ENCODE measurements around the gene CCDC201.

Gene CCDC201

GRCh38 chr7:45873035-45873354 is at the start of gene CCDC201:
TSS of gene CCDC201 (minus strand) at chr7:45873082. CDS start at chr7:45873007, 75 bp downstream.
- DNase-seq (ENCODE audit: low spot score) = no peak

GRCh38 chr7:45921699-45922519 is 49.0 kb upstream of the CCDC201 start:
- DNase-seq (ENCODE audit: low spot score) = no peak

DNA sequence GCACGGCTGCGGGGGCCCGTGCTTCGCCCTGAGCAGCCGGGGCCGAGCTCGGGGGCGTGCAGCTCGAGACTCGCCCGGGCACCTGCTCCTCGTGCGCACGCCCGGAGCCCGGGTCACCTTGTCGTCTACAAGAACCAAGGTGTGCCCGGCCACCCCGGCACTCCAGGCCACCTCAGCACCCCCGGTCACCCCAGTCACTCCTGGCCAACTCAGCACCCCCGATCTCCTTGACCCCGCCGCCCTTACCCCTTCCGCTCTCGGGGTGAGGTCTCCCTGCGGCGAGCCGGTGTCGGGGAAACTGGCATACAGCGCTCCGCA is 48.5 kb upstream of the CCDC201 start:
- no peak for DNase-seq (ENCODE audit: low spot score)

DNA sequence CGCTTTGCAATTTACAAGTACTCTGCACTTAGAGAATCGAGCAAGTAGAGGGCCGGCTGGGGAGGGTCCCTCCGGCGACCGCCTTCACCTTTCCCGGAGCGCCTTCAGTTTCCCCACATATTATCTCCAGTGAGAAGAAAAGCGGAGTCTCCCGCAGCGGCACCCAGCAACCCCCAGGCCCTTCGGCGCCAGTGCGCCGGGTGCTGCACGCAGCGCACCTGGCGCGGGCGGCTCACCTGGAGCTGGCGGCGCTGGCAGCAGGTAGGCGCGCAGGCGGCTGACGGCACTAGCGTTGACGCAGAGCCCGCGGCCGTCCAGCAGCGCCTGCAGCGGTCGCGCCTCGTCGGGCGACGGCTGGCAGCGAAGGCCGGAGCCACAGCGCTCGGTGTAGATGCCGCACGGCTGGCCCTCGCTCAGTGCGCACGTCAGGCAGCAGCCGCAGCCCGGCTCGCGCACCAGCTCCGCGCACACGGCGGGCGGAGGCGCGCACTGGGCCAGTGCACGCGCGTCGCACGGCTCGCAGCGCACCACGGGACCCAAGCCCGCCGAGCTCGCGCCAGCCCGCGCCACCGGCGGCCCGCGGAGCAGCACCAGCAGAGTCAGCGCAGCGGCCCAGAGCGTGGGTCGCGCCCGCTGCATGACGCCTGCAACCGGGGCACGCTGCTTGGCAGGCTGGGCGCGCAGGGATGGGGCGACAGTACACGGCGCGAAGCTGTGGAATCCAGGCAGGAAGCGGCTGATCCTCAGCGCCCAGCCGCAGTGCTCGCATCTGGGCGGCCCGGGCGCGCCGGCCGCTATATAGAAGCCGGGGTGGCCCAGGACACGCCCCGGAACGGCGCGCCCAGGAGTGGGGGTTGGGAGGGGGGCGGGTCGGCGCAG is 47.9 kb upstream of the CCDC201 start, which contains the start of gene IGFBP3:
Gene IGFBP3 (minus strand): TSS at position 771 of the 879 bp plus-strand sequence. CDS start 132 bp downstream, at position 639.
- DNase-seq (ENCODE audit: low spot score) = no peak

- DNase-seq (ENCODE audit: low spot score) = no peak
Observed at GRCh38 chr7:45919993-45920459, 47.1 kb upstream of the CCDC201 start.

- DNase-seq (ENCODE audit: low spot score) = no peak
Observed at GRCh38 chr7:45919231-45919784, 46.4 kb upstream of the CCDC201 start.

DNA sequence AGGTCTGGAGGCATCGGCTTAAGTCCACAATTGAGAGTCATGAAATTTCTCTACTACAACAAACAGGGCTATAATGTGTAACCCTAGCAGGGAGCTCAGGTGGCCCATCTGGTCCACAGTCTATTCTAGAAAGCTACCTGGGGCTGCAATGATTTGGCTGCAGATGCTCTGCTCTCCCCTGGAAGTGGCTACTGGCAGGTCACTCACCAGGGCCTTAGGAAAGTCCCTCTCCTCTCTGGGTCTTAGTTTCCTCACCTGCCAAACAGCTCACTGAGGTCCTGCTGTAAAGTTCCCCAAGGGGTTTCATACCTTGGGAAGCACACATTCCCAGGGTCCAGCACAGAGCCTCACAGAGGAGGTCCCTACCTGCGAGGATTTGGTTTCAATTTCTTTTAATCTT is 45.7 kb upstream of the CCDC201 start:
- no peak for DNase-seq (ENCODE audit: low spot score)

- peak; percentile 61 for DNase-seq (ENCODE audit: low spot score)
Observed at GRCh38 chr7:45917658-45918057, 44.8 kb upstream of the CCDC201 start.

- no peak for DNase-seq (ENCODE audit: low spot score)
Observed at GRCh38 chr7:45917064-45917463, 44.2 kb upstream of the CCDC201 start.

GRCh38 chr7:45915606-45916005 is 42.7 kb upstream of the CCDC201 start:
- DNase-seq (ENCODE audit: low spot score) = no peak

- no peak for DNase-seq (ENCODE audit: low spot score)
Observed at GRCh38 chr7:45914911-45915310, 42.0 kb upstream of the CCDC201 start.

DNA sequence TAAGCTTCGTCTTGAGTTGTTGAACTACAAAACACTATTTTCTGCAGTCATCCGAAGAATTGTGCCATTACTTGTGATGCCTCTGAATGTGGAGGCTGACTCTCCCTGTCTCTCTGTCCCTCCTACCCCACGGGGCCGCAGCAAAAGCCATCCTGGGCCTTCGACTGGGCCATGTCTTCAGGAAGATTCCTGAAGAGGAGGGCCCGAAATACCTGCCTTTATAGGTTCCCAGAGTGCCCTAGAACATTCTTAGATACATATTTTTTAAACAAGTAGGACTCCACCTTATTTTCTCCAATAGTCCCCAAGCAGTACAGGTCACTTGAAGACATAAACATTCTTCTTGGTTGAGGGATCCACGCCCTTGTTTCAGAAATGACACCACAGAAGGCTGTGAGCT is 40.1 kb upstream of the CCDC201 start:
- DNase-seq (ENCODE audit: low spot score) = no peak

- no peak for DNase-seq (ENCODE audit: low spot score)
Observed at GRCh38 chr7:45911311-45911710, 38.4 kb upstream of the CCDC201 start.

GRCh38 chr7:45910855-45911254 is 38.0 kb upstream of the CCDC201 start:
- no peak for DNase-seq (ENCODE audit: low spot score)

DNA sequence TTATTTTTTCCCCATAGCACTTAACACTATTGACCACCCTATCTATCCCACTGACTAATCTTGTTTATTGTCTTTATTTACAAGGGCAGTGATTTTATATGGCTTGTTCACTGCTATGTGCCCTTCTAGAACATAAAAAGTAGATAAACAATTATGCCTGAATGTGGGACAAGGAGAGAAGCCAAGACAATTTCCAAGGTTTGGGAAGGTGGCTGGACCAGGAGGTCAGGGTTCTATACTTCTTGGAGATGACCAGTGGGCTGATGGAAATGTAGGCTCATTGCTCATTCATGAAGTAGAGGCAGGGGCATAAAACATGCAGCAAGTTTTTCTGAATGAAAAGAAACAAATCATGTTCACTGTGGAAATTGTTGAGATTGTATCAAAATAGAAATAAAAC is 36.7 kb upstream of the CCDC201 start:
- no peak for DNase-seq (ENCODE audit: low spot score)

- no peak for DNase-seq (ENCODE audit: low spot score)
Observed at GRCh38 chr7:45902820-45903219, 29.9 kb upstream of the CCDC201 start.

GRCh38 chr7:45901566-45901965 is 28.7 kb upstream of the CCDC201 start:
- no peak for DNase-seq (ENCODE audit: low spot score)

DNA sequence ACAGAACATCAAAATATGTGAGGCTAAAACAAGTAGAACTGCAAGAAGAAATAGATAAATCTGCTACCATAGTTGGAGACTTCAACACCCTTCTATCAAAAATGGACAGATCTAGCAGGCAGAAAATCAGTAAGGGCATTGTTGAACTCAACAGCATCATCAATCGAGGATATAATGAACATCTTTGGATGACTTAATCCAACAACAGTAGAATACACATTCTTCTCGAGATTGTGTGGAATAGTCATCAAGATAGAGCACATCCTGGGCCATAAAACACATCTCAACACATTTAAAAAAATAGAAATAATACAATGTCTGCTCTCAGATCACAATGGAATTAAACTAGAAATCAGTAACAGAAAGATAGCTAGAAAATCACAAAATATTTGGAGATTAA is 25.3 kb upstream of the CCDC201 start:
- no peak for DNase-seq (ENCODE audit: low spot score)

GRCh38 chr7:45897042-45897690 is 24.3 kb upstream of the CCDC201 start:
- no peak for DNase-seq (ENCODE audit: low spot score)

GRCh38 chr7:45894665-45895062 is 21.8 kb upstream of the CCDC201 start:
- DNase-seq (ENCODE audit: low spot score) = no peak

GRCh38 chr7:45893996-45894664 is 21.2 kb upstream of the CCDC201 start:
- no peak for DNase-seq (ENCODE audit: low spot score)

All from hematopoietic multipotent progenitor cell treated with erythropoietin and hydrocortisone succinate and interleukin-3 and kit ligand, for 15 days (in vitro differentiated cells).